Spleen (tissue), 11 donors: ENCODE data around the gene BLCAP. TPM values are rescaled to one million over a fixed set of nuclear protein-coding genes. Genes with fewer than 3 reads are reported as not detected.

Source experiments
- DNase-seq: peaks from one replicate; pipeline ENCODE4 v3.0.0-alpha.2; 2020
- H3K27ac ChIP-seq, 8 donors: fragments of 200-600 bp; sonication (generic) in 7 of 8; 1 replicate in 4 of 8; 2 replicates in 4 of 8; pipeline versions ENCODE4 v1.5.0 to v1.8.0; 2016 to 2021; ENCODE audit warnings: inconsistent platforms in 4 of 8, mild to moderate bottlenecking in 4 of 8, moderate library complexity in 1 of 8
- H3K27me3 ChIP-seq, 7 donors: fragments of 200-600 bp; sonication (generic) in 6 of 7; replicated peaks in 1 of 7; 1 replicate in 4 of 7; 2 replicates in 3 of 7; pipeline versions ENCODE4 v1.5.0 to v1.8.0; 2016 to 2021; ENCODE audit warnings: inconsistent platforms in 3 of 7, mild to moderate bottlenecking in 1 of 7
- H3K36me3 ChIP-seq, 6 donors: fragments of 200-600 bp; sonication (generic) in 5 of 6; 1 replicate in 4 of 6; 2 replicates in 2 of 6; pipeline versions ENCODE4 v1.5.0 to v1.8.0; 2016 to 2021; ENCODE audit warnings: inconsistent platforms in 2 of 6
- H3K4me1 ChIP-seq, 6 donors: fragments of 200-600 bp; sonication (generic) in 5 of 6; 1 replicate in 3 of 6; 2 replicates in 3 of 6; pipeline versions ENCODE4 v1.5.0 to v1.8.0; 2016 to 2021; ENCODE audit warnings: inconsistent platforms in 3 of 6
- H3K4me3 ChIP-seq, 8 donors: fragments of 200-600 bp; sonication (generic) in 7 of 8; 1 replicate in 4 of 8; 2 replicates in 4 of 8; pipeline versions ENCODE4 v1.5.0 to v1.8.0; 2016 to 2021; ENCODE audit warnings: inconsistent platforms in 4 of 8, mild to moderate bottlenecking in 4 of 8, moderate library complexity in 2 of 8
- H3K9me3 ChIP-seq, 8 donors: fragments of 200-600 bp; sonication (generic) in 7 of 8; 1 replicate in 4 of 8; 2 replicates in 4 of 8; pipeline versions ENCODE4 v1.5.0 to v1.8.0; 2016 to 2021; ENCODE audit warnings: inconsistent platforms in 4 of 8
- POLR2A ChIP-seq, 3 donors: fragments of 450-650 bp; IDR thresholded peaks; one replicate each; pipeline ENCODE4 v1.5.1; 2017; ENCODE audit warnings: antibody characterized with exemption in 3 of 3, mild to moderate bottlenecking in 1 of 3
- POLR2AphosphoS5 ChIP-seq, 3 donors: sonication (generic); formaldehyde crosslinking; IDR thresholded peaks; one replicate each; pipeline ENCODE4 v1.5.1; 2017; ENCODE audit warnings: antibody characterized with exemption in 3 of 3
- WGBS, 5 donors: extraction: QIAGEN DNeasy Blood & Tissue Kit in 3 of 5; methylation state at CpG; one replicate each; pipeline versions ENCODE4 v1.1.5 to v1.1.7; 2013 to 2018; 5-methylcytosine and 5-hydroxymethylcytosine counted together
- intact Hi-C: fragments of 100-400 bp; cut with DNase I; formaldehyde crosslinking; loops from one replicate; pipeline ENCODE4 v1.15.0; 2023; ENCODE audit warnings: low total_unique reads
- polyA plus RNA-seq, 3 donors: library from polyadenylated mRNA; stranded (reverse); fragments of 200-250 nt; gene quantifications; one replicate each; pipeline ENCODE4 v1.2.1, GENCODE V29; 2013
- total RNA-seq, 7 donors: library from RNA; depleted of rRNA in 3 of 7; stranded (reverse); fragments of >200 nt in 3 of 7; fragmentation: NEBNext Ultra II Directional in 4 of 7; extraction: Animal tissue kit (Norgen Biotek cat#: 25700) in 4 of 7; gene quantifications; one replicate each; pipeline versions ENCODE4 v1.1.0 to v1.2.1, GENCODE V29; 2016 to 2021
- TF ChIP-seq, protein P1 (sequence below), 11 experiments: fragments of 200-600 bp in 7 of 11; fragments of 450-650 bp in 4 of 11; sonication (generic) in 4 of 11; IDR thresholded peaks in 8 of 11; conservative IDR thresholded peaks in 3 of 11; 1 replicate in 7 of 11; 2 replicates in 4 of 11; pipeline versions ENCODE4 v1.4.0 to v1.8.0; 2016 to 2021; ENCODE audit warnings: antibody characterized with exemption in 11 of 11, inconsistent platforms in 4 of 11, mild to moderate bottlenecking in 1 of 11
- donor health status: healthy with polysubstance abuse.
- donor health status: DM: no; HTN: no; CAD: no; lungs with moderate emphysema.
- donor health status: DM: no; HTN: no; CAD: no.
- donor health status: Bipolar disorder and iron deficiency.
- donor health status: healthy.
- donor health status: DM: no; HTN: no; CAD: no.
- donor health status: DM: yes; HTN: yes; CAD: no.

The BLCAP gene
- total and polyA plus RNA-seq, 10 donors = 56.8 to 94.7 (median 67.3) TPM

DNA sequence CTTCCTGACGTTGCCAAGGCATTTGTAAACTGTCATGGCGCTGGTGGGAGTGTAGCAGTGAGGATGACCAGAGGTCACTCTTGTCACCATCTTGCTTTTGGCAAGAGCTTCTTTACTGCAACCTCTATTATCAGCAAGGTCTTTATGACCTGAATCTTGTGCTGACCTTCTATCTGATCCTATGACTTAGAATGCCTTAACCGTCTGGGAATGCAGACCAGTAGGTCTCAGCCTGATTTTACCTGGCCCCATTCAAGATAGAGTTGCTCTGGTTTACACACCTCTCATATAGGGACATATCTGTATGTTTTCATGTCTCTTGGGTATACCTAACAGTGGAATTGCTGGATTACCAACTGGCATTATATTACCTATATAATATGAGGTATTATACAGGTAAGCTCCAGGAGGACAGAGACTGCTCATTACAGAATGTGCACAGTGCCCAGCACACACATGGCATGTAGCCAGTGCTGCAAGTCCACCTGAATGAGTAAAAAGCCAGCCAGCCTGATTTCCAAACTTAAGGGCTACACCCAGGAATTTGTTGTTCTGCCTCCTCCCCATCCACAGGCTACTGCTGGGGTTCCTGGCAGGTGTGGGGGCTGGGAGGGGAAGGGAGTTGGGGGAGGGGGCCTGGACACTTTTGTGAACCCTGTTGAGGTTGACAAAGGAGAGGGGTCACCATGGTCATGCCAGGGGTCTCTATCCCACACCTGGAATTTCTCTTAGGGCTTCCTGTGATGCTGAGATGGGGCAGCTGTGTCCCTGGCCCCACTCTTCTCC is 35.2 kb upstream of the BLCAP start:
- Histone ChIP-seq H3K27ac (no peak overlapping the region), H3K27me3 (peaks cover 0 to 69% (median 15%) of the 10 kb centered on the region in 7 donors)

DNA sequence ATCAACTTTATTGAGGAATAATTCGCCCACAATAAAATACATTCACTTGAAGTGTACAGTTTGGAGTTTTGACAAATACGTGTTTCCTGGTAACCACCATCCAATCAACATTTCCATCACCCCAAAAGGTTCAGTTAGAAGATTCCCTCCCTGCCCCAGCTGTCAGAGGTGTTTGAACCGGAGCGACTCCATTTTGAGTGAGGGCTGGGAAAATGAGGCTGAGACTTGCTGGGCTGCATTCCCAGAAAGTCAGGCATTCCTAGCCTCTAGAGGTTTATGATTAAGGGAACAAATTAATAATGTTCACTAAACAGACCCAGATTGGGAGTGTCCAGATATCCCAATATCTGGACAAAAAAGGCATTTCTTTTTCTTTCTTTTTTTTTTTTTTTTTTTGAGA is 33.0 kb upstream of the BLCAP start:
- intact Hi-C loops = loop anchor here (5.0 kb wide), 1 partner anchor 662 kb away; no protein-coding TSS in a partner anchor
- Histone ChIP-seq H3K27me3 (peaks cover 0 to 64% (median 17%) of the 10 kb centered on the region in 7 donors), H3K4me3 (no peak overlapping the region), H3K9me3 (no peaks in the 10 kb centered on the region), H3K27ac (no peak overlapping the region), H3K36me3 (no peaks in the 10 kb centered on the region), H3K4me1 (peaks cover 0 to 9% (median 6%) of the 10 kb centered on the region in 6 donors)
- DNase-seq = no peak
- WGBS, 5 donors = 71 to 86% (median 85%) methylated on average over 4 of the region's 4 CpGs
- TF ChIP-seq POLR2A (IDR thresholded peaks at IDR 0.05) = no peak
- no peak for TF ChIP-seq POLR2AphosphoS5 (IDR thresholded peaks at IDR 0.05)
- TF ChIP-seq, protein P1, sequence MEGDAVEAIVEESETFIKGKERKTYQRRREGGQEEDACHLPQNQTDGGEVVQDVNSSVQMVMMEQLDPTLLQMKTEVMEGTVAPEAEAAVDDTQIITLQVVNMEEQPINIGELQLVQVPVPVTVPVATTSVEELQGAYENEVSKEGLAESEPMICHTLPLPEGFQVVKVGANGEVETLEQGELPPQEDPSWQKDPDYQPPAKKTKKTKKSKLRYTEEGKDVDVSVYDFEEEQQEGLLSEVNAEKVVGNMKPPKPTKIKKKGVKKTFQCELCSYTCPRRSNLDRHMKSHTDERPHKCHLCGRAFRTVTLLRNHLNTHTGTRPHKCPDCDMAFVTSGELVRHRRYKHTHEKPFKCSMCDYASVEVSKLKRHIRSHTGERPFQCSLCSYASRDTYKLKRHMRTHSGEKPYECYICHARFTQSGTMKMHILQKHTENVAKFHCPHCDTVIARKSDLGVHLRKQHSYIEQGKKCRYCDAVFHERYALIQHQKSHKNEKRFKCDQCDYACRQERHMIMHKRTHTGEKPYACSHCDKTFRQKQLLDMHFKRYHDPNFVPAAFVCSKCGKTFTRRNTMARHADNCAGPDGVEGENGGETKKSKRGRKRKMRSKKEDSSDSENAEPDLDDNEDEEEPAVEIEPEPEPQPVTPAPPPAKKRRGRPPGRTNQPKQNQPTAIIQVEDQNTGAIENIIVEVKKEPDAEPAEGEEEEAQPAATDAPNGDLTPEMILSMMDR (IDR thresholded peaks at IDR 0.05 in 8 of 11, conservative IDR thresholded peaks at IDR 0.05 in 3 of 11) = no peak

More for the DNA sequence above, 35.2 kb upstream of the BLCAP start:
- Histone ChIP-seq H3K36me3 (no peaks in the 10 kb centered on the region), H3K4me3 (no peak overlapping the region), H3K4me1 (peaks cover 0 to 19% (median 6%) of the 10 kb centered on the region in 6 donors), H3K9me3 (no peaks in the 10 kb centered on the region)
- WGBS, 5 donors = 67 to 75% (median 71%) methylated on average over 3 of the region's 3 CpGs
- no peak for TF ChIP-seq POLR2A (IDR thresholded peaks at IDR 0.05)
- TF ChIP-seq POLR2AphosphoS5 (IDR thresholded peaks at IDR 0.05) = no peak
- TF ChIP-seq, protein P1 (IDR thresholded peaks at IDR 0.05 in 8 of 11, conservative IDR thresholded peaks at IDR 0.05 in 3 of 11) = no peak
- DNase-seq = no peak
- intact Hi-C loops = loop anchor here (5.0 kb wide), 1 partner anchor 659 kb away; no protein-coding TSS in a partner anchor

DNA sequence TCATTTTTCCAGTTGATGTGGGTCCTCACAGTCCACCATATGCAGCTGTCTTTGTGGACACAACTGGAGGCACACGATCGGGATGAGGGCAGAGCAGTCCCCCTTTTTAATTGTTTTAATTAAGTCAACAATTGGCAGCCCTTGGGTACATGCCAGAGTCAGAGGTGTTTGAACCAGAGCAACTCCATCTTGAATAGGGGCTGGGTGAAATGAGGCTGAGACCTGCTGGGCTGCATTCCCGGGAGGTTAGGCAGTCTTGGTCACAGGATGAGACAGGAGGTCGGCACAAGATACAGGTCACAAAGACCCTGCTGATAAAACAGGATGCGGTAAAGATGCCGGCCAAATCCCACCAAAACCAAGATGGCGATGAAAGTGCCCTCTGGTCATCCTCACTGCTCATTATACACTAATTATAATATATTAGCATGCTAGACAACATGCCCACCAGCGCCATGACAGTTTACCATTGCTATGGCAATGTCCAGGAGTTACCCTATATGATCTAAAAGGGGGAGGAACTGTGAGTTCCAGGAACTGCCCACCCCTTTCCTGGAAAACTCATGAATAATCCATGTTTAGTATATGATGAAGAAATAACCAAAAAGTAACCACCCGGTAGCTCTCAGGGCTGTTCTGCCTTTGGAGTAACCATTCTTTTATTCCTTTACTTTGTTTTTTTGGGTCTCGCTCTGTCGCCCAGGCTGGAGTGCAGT is 31.8 kb upstream of the BLCAP start:
- no peaks in the 10 kb centered on the region for H3K36me3 ChIP-seq
- H3K27ac ChIP-seq = no peak overlapping the region
- intact Hi-C loops = loop anchor here (5.0 kb wide), 1 partner anchor 663 kb away; no protein-coding TSS in a partner anchor
- H3K4me3 ChIP-seq = no peak overlapping the region
- no peak for DNase-seq
- no peaks in the 10 kb centered on the region for H3K9me3 ChIP-seq
- H3K4me1 ChIP-seq = peaks cover 0 to 6% (median 5%) of the 10 kb centered on the region in 6 donors
- H3K27me3 ChIP-seq = peaks cover 0 to 56% (median 17%) of the 10 kb centered on the region in 7 donors
- no peak for TF ChIP-seq POLR2A (IDR thresholded peaks at IDR 0.05)
- no peak for TF ChIP-seq POLR2AphosphoS5 (IDR thresholded peaks at IDR 0.05)
- TF ChIP-seq, protein P1 (IDR thresholded peaks at IDR 0.05 in 8 of 11, conservative IDR thresholded peaks at IDR 0.05 in 3 of 11) = no peak
- 88 to 93% (median 91%) methylated on average over 11 of the region's 11 CpGs for WGBS, 5 donors

DNA sequence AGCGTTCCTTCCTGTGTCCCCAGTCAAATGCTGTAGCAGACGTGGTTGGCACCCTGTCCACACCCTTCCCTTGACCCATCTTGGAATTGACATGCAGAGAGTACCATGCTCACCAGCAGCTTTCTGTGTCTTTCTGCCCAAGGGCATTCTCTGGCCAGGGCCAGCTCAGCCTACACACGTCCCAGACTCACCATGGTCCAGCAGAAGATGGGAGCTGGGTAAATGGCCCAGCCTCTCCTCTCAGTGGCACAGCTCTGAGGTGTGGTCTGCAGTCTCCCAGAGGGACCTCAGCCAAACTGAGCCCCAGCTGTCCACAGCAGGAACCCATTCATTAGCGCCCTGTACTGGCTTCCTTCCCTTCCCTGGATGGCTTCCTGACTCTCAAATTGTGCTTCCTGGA is 31.1 kb upstream of the BLCAP start:
- TF ChIP-seq POLR2AphosphoS5 (IDR thresholded peaks at IDR 0.05) (no peak), POLR2A (IDR thresholded peaks at IDR 0.05) (no peak)
- Histone ChIP-seq H3K36me3 (no peaks in the 10 kb centered on the region), H3K4me3 (no peak overlapping the region), H3K9me3 (no peaks in the 10 kb centered on the region), H3K27me3 (peaks cover 0 to 55% (median 13%) of the 10 kb centered on the region in 7 donors), H3K4me1 (no peaks in the 10 kb centered on the region), H3K27ac (no peak overlapping the region)
- intact Hi-C loops = no loop called here
- 53 to 70% (median 56%) methylated on average over 4 of the region's 4 CpGs for WGBS, 5 donors
- DNase-seq = no peak
